ENCODE data around the gene CLEC4M. TPM values are rescaled to one million over a fixed set of nuclear protein-coding genes. Genes with fewer than 3 reads are reported as not detected.
A peak's percentile ranks its signal among the peaks of the same experiment; 100 is the strongest.

Gene CLEC4M
- total RNA-seq, 4 donors from 2014 or later = not detected

- no peaks in the 10 kb centered on the region for H3K36me3 ChIP-seq
- DNase-seq = no peak
- no peak overlapping the region for H3K4me3 ChIP-seq
- H3K27ac ChIP-seq = no peak overlapping the region
- H3K9me3 ChIP-seq = no peaks in the 10 kb centered on the region
- H3K4me1 ChIP-seq = peaks cover 0 to 8% (median 3%) of the 10 kb centered on the region in 3 donors
- intact Hi-C loops (cut with DNase I) = no loop called here
- WGBS, 2 donors = 53% methylated on average over 11 of the region's 39 CpGs; no CpG with 5 or more reads in 1 of the 2 donors
- no peak for TF ChIP-seq POLR2A (IDR thresholded peaks at IDR 0.05)
- TF ChIP-seq CTCF (IDR thresholded peaks at IDR 0.05) = no peak
- H3K27me3 ChIP-seq = peaks cover 5 to 83% (median 12%) of the 10 kb centered on the region in 4 donors
These were observed 31.8 kb upstream of the CLEC4M start for GRCh38 chr19:7731218-7731595.

- H3K4me1 ChIP-seq = peaks cover 0 to 8% (median 3%) of the 10 kb centered on the region in 3 donors
- DNase-seq = no peak
- H3K27ac ChIP-seq = no peak overlapping the region
- H3K27me3 ChIP-seq = peaks cover 5 to 79% (median 12%) of the 10 kb centered on the region in 4 donors
- intact Hi-C loops (cut with DNase I) = no loop called here
- TF ChIP-seq POLR2A (IDR thresholded peaks at IDR 0.05) = no peak
- no peak for TF ChIP-seq CTCF (IDR thresholded peaks at IDR 0.05)
- no peaks in the 10 kb centered on the region for H3K36me3 ChIP-seq
- H3K9me3 ChIP-seq = no peaks in the 10 kb centered on the region
- H3K4me3 ChIP-seq = no peak overlapping the region
- 75 to 82% methylated on average over 2 to 3 of the region's 5 CpGs for WGBS, 2 donors
These were observed 31.4 kb upstream of the CLEC4M start for GRCh38 chr19:7731615-7732014.

DNA sequence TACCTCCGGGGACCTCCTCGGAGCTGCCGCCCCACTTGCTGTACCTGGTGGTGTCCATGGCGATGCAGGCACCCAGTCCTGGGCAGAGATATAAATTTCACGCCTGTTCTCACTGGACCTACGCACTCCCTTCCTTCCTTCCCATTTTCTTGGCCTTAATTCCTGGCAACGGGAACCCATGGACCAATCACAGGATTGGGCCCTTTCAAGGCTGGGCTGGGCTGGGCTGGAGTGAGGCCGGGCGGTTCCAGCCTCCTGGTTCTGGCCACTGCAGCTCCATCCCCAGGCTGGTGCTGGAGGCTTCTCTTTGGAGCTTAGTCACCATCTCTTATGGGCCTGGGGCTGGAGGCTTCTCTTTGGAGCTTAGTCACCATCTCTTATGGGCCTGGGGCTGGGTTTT is 31.0 kb upstream of the CLEC4M start, which contains the start of gene CLEC4G:
TSS of gene CLEC4G (minus strand) at position 66 of the 400 bp plus-strand sequence. CDS start at position 58, 8 bp downstream.
- intact Hi-C loops (cut with DNase I) = no loop called here
- TF ChIP-seq CTCF (IDR thresholded peaks at IDR 0.05) (no peak), POLR2A (IDR thresholded peaks at IDR 0.05) (no peak)
- Histone ChIP-seq H3K4me3 (no peak within 1 kb of the TSS), H3K27ac (no peak within 1 kb of the TSS), H3K9me3 (no peaks in the 10 kb centered on the region), H3K36me3 (no peaks in the 10 kb centered on the region), H3K4me1 (peaks cover 0 to 8% (median 3%) of the 10 kb centered on the region in 3 donors), H3K27me3 (peaks cover 5 to 76% (median 12%) of the 10 kb centered on the region in 4 donors)
- no peak for DNase-seq
- 53 to 55% methylated on average over 6 to 8 of the region's 9 CpGs for WGBS, 2 donors

GRCh38 chr19:7733376-7733775 is 29.7 kb upstream of the CLEC4M start:
- TF ChIP-seq POLR2A (IDR thresholded peaks at IDR 0.05) = no peak
- H3K9me3 ChIP-seq = no peaks in the 10 kb centered on the region
- no peaks in the 10 kb centered on the region for H3K36me3 ChIP-seq
- H3K4me1 ChIP-seq = peaks cover 0 to 8% (median 3%) of the 10 kb centered on the region in 3 donors
- H3K4me3 ChIP-seq = no peak overlapping the region
- DNase-seq = no peak
- 68 to 78% methylated on average over 6 of the region's 6 CpGs for WGBS, 2 donors
- no peak overlapping the region for H3K27ac ChIP-seq
- peaks cover 5 to 71% (median 12%) of the 10 kb centered on the region in 4 donors for H3K27me3 ChIP-seq
- intact Hi-C loops (cut with DNase I) = no loop called here

- no peak for TF ChIP-seq POLR2A (IDR thresholded peaks at IDR 0.05)
- TF ChIP-seq CTCF (IDR thresholded peaks at IDR 0.05) = no peak
- Histone ChIP-seq H3K4me3 (no peak overlapping the region), H3K36me3 (no peaks in the 10 kb centered on the region), H3K4me1 (peaks cover 0 to 8% (median 0%) of the 10 kb centered on the region in 3 donors), H3K27me3 (peaks cover 5 to 68% (median 10%) of the 10 kb centered on the region in 4 donors), H3K27ac (peak overlapping the region in 1 of 4 donors; percentile 34), H3K9me3 (no peaks in the 10 kb centered on the region)
- DNase-seq = no peak
- intact Hi-C loops (cut with DNase I) = no loop called here
- WGBS, 2 donors = 41 to 54% methylated on average over 12 of the region's 12 CpGs
These were observed 28.5 kb upstream of the CLEC4M start for GRCh38 chr19:7734220-7735203.
